Stimulated activated CD8-positive, alpha-beta memory T cell treated with anti-CD3 and anti-CD28 coated beads, Interleukin-15, amount 100 ng/mL, for 4 hours (primary cell): ENCODE results near the gene SLC16A12.
"Not testable (repeated sequence)": the region's sequence is repeated elsewhere in the genome, so short reads cannot be mapped to it uniquely, and the experiment has no call there.

Experiments
- DNase-seq, 2 donors: peaks; one replicate each; pipeline ENCODE4 v3.0.0-alpha.2; 2020; ENCODE audit warnings: low read depth in 2 of 2

The SLC16A12 gene

DNA sequence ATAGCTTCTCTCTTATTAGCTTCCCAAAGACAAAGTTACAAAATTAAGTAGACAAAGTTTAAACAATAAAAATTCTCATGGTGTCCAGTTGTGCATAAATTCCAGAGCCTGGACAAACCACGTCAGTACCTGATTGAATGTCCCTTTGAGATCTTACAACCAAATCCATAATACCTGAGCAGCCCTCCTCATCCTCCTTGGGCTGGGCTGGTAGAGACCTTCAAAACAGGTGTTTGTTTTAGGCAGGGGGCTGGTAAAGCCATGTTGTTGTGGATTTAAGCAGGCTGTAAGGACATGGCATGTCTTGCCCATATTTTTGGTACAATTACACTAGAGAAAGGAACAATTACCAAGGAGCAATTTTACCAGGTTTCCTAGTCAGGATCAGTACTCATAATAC, 118.9 kb downstream of the SLC16A12 start:
- DNase-seq = no peak

DNA sequence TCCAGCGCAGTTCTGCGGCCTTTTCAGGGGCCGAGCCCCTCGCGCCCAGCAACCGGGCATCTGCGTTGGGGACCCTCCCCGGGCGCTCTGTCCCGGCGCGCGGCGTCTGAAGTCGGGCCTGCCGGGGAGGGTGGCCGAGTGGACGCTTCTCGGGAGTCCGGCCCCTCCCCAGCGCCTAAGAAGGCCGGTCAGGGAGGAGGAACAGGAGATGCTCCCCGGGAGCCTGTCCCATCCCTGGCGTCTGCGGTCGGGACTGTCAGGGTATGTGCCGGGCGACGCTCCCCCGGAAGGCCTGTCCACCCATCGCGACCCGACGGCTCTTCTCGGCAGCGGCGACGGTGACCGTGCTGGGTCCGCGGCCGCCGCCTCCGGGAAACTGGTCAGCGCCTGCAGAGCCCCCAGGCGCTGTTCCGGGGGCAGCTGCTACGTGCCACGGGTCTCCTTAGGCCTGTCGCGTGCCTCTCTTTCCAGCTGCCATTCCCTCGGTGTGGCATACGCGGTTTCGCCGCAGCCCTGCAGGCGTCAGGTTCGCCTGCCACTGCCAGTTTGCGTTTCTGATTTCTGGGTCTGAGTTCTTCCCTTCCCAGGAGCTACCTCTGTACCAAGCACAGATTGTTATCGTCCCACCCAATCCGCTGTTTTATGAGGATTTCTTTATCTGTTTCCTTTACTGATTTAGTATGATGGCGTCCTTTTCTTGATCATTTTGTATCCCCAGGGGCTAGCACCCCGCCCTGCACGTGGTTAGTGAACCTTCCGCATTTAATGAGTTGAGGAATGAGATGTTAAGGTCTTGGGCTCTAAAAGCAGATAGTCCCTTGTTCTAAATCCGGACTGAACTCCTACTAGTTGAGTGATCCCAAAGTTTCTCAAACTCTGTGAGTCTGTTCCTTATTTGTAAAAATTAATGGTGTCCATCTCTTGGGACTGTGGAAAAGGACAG, 120.2 kb downstream of the SLC16A12 start:
- peak in 1 of 2 donors; percentile 11 for DNase-seq

DNA sequence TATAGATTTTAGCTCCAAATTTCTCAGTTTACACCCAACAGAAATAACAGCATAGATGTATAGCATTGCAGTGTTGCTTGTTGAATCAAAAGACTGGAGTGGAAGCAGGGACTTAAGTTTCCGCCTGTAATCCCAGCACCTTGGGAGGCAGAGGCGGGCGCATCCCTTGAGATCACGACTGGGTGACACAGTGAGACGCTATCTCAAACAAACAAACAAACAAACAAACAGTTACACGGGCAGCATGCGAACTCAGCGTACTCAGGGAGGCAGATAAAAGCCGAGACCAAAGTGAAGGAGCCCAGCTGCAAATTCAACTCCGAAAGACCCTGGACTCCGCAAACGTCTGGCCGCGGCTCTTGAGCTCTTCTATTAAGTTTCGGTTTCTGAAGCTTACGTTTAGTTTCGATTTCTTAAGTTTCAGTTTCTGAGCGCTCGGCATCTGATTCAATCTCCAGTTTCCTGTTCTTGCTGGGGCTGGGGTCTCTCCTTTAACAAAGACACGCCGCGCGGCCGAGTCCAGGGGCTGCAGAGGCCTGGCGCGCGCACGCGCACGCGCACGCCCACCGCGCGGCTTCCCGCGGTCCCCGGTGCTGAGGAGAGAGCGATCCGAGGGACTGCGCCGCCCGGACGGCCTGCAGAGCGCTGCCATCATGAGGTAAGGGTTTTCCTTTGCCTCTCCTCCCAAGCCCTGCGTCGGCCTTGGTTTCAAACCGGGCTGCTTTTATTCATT, 121.1 kb downstream of the SLC16A12 start, which contains the start of gene IFIT5:
Gene IFIT5, plus strand, starts transcription at position 423 of the 733 bp plus-strand sequence. Its CDS starts 231 bp downstream, at position 654.
- peak; percentile 27 to 42 for DNase-seq

DNA sequence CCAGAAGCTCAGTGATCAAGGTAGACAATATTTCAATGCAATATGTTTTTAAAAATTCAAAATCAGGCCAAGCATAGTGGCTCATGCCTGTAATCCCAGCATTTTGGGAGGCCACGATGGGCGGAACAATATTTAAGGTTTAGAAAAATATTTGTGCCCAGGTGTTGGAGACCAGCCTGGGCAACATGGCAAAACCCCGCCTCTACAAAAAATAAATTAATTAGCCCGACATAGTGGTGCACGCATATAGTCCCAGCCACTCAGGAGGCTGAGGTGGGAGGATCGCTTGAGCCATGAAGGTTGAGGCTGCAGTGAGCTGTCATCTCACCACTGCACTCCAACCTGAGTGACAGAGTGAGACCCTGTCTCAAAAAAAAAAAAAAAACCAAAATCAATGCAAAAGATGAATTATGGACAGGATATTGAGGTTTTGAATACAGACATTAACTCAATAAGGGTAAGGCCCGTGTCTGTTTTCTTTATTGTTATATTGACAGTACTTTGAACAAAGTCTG, 121.9 kb downstream of the SLC16A12 start:
- no peak for DNase-seq

DNA sequence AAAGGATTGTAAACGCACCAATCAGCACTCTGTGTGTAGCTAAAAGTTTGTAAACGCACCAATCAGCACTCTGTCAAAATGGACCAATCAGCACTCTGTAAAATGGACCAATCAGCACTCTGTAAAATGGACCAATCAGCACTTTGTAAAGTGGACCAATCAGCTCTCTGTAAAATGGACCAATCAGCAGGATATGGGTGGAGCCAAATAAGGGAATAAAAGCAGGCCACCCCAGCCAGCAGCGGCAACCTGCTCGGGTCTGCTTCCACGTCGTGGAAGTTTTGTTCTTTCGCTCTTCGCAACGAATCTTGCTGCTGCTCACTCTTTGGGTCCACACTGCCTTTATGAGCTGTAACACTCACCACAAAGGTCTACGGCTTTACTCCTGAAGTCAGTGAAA, 123.1 kb downstream of the SLC16A12 start:
- DNase-seq = peak in 1 of 2 donors; percentile 9

DNA sequence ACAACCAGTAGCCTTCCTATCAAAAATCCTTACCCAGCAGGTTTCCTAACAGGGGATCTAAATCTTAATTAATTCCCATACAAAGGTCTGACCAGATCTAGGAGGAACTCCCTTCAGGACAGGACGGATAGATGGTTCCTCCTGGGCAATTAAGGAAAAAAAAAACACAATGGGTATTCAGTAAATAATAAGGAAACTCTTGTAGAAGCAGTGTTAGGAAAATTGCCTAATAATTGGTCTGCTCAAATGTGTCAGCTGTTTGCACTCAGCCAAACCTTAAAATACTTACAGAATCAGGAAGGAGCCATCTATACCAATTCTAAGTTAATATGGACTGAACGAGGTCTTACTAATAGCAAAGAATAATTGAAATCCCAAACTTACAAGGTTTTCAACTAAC, 124.3 kb downstream of the SLC16A12 start:
- DNase-seq = not testable (repeated sequence)

DNA sequence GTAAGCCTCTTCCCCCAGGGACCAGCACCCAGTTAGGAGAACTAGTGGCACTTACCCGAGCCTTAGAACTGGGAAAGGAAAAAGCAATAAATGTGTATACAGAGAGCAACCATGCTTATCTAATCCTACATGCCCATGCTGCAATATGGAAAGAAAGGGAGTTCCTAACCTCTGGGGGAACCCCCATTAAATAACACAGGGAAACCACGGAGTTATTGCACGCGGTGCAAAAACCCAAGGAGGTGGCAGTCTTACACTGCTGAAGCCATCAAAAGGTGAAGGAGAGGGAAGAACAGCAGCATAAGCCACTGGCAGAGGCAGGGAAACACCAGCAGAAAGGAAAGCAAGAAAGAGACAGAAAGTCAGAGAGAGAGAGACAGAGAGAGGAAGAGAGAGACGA, 124.8 kb downstream of the SLC16A12 start:
- DNase-seq = not testable (repeated sequence)

DNA sequence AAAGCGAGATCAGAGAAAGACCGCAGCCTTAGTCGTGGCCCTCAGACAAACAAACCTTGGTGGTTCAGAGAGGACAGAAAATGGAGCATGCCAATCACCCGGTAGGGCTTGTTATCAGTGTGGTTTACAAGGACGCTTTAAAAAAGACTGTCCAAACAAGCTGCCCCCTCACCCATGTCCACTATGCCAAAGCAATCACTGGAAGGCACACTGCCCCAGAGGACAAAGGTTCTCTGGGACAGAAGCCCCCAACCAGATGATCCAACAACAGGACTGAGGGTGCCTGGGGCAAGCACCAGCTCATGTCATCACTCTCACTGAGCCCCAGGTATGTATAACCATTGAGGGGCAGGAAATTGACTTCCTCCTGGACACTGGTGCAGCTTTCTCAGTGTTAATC, 126.1 kb downstream of the SLC16A12 start:
- not testable (repeated sequence) for DNase-seq

DNA sequence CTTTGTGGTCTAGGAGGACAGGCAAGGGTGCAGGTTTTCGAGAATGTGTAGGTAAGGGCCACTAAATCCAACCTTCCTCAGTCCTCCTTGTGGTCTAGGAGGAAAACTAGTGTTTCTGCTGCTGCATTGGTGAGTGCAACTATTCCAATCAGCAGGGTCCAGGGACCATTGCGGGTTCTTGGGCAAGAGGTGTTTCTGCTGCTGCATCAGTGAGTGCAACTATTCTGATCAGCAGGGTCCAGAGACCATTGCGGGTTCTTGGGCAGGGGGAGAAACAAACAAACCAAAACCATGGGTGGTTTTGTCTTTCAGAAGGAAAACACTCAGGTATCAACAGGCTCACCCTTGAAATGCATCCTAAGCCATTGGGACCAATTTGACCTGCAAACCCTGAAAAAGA, 127.6 kb downstream of the SLC16A12 start:
- DNase-seq = not testable (repeated sequence)

DNA sequence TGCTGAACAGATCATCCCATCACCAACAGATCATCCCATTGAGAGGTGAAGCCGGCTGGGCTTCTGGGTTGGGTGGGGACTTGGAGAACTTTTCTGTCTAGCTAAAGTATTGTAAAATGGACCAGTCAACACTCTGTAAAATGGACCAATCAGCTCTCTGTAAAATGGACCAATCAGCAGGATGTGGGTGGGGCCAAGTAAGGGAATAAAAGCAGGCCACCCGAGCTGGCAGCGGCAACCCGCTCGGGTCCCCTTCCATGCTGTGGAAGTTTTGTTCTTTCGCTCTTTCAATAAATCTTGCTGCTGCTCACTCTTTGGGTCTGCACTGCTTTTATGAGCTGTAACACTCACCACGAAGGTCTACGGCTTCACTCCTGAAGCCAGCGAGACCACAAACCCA, 129.2 kb downstream of the SLC16A12 start:
- not testable (repeated sequence) for DNase-seq

DNA sequence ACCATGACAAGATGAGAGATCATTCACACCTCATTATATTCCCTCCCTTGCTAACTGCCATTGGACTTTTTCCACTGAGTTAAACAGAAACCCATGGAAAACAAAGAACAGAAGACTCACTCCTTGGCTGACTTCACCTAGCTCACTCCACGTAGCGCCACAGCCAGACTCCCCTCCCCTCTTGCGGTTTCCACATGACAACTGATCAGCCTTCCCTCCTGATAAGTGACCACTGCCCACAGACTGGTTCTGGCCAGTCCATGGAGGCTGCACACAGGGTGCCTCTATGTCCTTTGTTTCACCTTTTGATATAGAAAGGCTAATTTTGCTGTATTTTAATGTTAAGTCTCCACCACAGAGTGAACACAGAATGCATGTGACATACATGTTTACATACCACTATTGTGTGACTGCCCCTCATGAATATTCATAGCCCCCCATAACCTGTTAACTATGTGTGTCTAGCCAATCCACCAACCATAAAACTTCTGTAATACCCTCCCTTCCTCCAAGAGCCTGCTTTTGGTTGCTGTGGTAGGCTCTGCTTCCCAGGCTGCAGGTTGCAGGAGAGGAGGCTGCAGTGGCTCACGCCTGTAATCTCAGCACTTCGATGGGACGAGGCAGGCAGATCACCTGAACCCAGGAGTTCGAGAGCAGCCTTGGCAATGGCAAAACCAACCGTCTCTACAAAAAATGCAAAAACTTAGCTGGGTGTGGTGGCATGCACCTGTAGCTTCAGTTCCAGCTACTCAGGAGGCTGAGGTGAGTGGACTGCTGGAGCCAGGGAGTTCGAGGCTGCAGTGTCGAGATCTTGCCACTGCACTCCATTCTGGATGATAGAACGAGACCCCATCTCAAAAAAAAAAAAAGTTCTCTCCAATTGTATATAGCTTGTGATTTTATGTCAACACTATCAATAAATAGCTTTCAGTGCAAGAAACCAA, 131.0 kb downstream of the SLC16A12 start:
- no peak for DNase-seq

DNA sequence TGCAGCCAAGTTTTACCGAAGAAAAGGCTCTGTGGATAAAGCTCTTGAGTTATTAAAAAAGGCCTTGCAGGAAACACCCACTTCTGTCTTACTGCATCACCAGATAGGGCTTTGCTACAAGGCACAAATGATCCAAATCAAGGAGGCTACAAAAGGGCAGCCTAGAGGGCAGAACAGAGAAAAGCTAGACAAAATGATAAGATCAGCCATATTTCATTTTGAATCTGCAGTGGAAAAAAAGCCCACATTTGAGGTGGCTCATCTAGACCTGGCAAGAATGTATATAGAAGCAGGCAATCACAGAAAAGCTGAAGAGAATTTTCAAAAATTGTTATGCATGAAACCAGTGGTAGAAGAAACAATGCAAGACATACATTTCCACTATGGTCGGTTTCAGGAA, 132.4 kb downstream of the SLC16A12 start:
- DNase-seq = no peak

DNA sequence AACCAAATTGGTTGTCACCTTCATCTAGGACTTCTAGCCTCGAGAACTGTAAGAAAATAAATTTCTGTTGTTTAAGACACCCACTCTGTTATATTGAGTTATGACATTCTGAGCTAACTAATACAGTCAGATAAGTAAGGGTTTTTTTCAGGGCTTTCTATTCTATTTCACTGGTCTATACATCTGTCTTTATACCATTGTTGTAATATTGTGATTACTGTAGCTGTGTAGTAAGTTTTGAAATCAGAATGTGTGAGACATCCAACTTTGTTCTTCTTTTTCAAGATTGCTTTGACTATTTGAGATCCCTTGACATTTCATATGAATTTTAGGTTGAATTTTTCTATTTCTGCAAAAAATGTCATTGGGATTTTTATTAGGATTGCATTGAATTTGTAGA, 135.4 kb downstream of the SLC16A12 start:
- DNase-seq = no peak

DNA sequence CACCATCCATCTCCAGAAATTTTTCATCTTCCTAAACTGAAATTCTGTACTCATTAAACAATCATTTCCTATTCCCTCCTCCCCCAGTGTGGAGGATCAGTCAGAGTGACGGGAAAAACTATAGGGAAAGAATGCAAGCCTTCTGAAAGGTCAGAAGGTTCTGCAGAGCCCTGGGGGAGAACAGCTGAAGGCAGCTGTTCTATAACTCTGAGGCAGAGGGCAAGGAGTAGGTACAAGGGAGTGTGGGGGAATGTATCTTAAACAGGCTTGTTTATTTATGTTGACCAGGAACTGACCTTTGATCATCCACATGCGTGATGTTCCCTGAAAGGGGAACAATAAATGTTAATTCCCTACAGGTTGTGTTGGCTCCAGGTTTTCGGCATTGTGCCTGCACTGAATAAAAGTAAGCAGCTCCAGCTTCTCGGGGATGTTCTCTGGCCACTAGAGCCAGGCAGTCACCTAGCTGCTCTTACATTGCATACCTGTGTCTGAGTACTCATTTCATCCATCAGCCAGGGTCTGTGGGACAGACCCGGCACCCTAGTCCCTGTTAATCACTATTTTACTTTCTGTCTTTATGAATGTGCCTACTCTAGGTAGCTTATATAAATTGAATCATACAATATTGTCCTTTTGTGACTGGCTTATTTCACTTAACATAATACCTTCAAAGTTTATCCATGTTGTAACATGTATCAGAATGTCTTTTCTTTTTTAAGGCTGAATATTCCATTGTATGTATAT, 137.2 kb downstream of the SLC16A12 start:
- no peak for DNase-seq

DNA sequence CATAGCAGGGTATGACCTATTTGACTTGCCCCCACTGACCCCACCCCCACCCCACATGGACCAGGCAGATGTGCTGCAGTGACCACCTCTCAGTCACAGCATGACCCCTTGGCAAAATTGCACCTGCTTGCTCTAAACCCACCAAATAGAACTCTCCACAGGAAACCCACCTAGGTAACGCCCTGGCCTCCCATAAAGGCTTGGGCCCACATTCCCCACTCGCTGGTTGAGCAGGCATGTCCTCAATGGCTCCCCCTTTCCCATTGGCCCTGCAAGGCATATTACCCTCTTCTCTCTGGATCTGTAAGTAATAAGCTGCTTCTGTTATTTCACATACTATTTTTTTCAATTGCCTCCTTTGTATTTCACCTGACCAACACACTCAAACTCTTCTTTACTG, 140.3 kb downstream of the SLC16A12 start:
- no peak for DNase-seq

DNA sequence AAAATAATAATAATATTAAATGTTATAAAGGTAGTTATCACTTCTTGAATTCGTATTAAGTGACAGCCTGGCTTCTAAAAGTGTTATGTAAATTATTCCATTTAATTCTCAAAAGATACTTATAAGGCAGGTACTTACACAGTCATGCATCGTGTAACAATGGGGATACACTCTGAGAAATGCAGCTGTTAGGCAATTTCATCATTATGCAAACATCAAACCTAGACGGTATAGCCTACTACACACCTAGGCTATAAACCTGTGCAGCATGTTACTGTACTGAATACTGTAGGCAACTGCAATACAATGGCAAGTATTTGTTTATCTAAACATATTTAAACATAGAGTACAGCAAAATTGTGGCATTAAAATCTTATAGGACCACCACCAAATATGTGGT, 141.5 kb downstream of the SLC16A12 start:
- no peak for DNase-seq

DNA sequence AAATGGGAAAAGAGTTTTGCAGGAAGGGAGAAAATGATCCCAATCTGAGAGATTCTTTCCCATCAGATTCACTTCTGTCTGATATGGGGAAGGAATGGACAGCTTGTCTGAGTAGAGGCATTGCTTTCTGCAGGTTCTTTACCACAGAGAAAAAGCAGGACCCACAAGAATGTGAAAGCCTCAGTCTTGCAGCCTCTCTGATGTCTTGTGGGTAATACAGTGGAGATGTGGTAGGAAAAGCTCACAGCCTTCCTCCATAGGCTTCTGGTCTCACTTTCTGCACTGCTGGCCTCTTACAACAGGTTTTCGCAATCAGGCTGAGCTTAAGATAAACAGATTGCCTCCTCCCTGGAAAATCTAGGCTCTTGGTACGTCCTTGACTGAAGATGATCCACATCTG, 142.4 kb downstream of the SLC16A12 start:
- no peak for DNase-seq

DNA sequence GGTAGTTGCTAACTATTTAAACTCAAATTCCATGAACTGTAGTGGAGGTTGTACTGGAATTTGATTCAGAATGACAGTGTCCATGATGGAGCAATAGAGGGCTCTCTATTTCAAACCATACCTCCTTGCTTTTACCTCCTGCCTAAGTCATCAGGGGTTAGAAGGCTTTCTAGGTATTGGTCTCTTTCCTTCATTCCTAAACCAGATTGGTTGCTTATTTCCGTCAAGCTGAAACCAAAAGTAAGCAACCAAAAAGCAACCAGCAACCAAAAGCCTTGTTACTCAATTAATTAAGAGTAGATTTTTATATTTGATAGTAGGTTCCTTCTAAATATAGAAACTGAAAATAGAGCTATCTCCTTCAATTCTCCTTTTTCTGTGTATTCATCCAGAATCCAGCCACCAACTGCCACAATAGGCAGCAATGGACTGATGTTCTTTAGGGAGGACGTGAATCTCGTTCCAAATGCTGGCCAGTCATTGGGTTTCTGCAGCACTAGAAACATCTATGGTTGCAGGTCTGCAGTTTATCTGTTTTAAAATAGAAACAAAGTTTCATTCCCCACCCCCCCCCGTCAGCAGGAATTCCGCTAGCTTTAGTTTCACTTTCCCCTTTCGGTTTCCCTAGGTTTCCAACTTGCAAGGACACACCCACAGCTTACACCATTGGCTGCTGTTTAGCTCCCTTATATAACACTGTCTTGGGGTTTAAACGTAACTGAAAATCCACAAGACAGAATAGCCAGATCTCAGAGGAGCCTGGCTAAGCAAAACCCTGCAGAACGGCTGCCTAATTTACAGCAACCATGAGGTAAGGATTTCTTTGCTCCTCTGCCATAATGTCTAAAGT, 143.3 kb downstream of the SLC16A12 start, which contains the start of gene IFIT1:
Gene IFIT1, plus strand, starts transcription at position 717 of the 850 bp plus-strand sequence. Its CDS starts 90 bp downstream, at position 807.
- DNase-seq = peak in 1 of 2 donors; percentile 20

DNA sequence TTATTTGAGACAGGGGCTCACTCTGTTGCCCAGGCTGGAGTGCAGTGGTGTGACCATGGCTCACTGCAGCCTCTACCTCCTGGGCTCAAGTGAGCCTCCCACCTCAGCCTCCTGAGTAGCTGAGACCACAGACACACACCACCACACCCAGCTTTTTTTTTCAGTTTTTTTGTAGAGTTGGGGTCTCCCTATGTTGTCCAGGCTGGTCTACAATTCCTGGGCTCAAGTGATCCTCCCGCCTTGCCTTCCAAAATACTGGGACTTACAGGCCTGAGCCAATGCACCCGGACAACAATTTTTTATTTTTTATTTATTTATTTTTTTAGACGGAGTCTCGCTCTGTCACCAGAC, 144.2 kb downstream of the SLC16A12 start:
- not testable (repeated sequence) for DNase-seq
